ENCODE data around the gene LDAF1.
"Not testable (repeated sequence)": the region's sequence is repeated elsewhere in the genome, so short reads cannot be mapped to it uniquely, and the experiment has no call there.

The LDAF1 gene

GRCh38 chr16:21158208-21159110, at the start of gene LDAF1:
TSS of gene LDAF1 (plus strand) at chr16:21158674. CDS start at chr16:21161183, 2,509 bp downstream.
- DNase-seq (ENCODE audit: low read depth), result no peak
- TF ChIP-seq CTCF (IDR thresholded peaks at IDR 0.05; ENCODE audit: control insufficient read depth, insufficient read depth, low read depth, low read length, missing control alignments), result no peak
- peak within 1 kb of the TSS; percentile 78 for H3K4me3 ChIP-seq (ENCODE audit: control insufficient read depth, low read depth, low read length)

- not testable (repeated sequence) for DNase-seq (ENCODE audit: low read depth); H3K4me3 ChIP-seq (ENCODE audit: control insufficient read depth, low read depth, low read length)
These were observed 42.9 kb upstream of the LDAF1 start for GRCh38 chr16:21115551-21115950.

DNA sequence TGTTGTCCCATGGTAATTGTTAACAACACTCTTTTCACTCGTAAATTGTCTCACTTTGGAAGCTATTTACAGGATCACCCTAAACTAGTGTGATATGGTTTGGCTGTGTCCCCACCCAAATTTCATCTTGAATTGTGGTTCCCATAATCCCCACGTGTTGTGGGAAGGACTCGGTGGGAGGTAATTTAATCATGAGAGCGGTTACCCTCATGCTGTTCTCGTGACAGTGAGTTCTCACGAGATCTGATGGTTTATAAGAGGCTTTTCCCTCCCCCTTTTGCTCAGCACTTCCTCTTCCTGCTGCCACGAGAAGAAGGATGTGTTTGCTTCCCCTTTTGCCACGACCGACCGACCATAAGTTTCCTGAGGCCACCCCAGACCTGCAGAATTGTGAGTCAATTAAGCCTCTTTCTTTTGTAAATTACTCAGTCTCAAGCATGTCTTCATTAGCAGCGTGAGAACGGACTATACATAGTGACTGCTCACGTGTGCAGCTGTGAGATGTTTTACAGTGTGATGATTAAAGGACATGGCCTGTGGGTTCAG, 42.3 kb upstream of the LDAF1 start:
- no peak for TF ChIP-seq CTCF (IDR thresholded peaks at IDR 0.05; ENCODE audit: control insufficient read depth, insufficient read depth, low read depth, low read length, missing control alignments)
- no peak for DNase-seq (ENCODE audit: low read depth)
- H3K4me3 ChIP-seq (ENCODE audit: control insufficient read depth, low read depth, low read length), result no peak overlapping the region

GRCh38 chr16:21117567-21117966, 40.9 kb upstream of the LDAF1 start:
- H3K4me3 ChIP-seq (ENCODE audit: control insufficient read depth, low read depth, low read length), result no peak overlapping the region
- no peak for TF ChIP-seq CTCF (IDR thresholded peaks at IDR 0.05; ENCODE audit: control insufficient read depth, insufficient read depth, low read depth, low read length, missing control alignments)
- no peak for DNase-seq (ENCODE audit: low read depth)

DNA sequence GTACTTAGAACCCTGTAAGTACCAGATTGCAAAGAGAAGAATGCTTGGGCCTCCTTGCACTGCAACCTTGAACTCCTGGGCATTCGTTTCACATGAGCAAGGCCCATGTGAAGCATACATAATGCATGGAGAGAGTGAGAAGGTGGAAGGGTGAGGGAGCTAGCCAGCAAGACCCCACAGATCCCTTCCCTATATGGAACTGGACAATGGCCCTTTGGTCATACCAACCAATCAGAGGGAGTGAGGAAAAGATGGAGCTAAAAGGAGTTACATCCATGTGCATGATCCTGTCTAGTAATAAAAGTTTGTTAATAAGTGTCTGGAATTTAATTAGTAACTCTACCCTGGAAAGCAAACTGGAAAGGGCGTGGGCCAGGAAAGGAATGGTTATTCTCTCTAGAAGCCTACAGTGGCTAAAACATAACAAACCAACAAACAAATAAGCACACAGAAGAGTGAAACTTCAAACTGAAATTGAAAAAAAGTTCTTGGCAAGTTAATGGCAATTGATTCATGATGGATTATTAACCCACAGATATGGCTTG, 37.4 kb upstream of the LDAF1 start:
- no peak for DNase-seq (ENCODE audit: low read depth)
- no peak overlapping the region for H3K4me3 ChIP-seq (ENCODE audit: control insufficient read depth, low read depth, low read length)
- TF ChIP-seq CTCF (IDR thresholded peaks at IDR 0.05; ENCODE audit: control insufficient read depth, insufficient read depth, low read depth, low read length, missing control alignments), result no peak

GRCh38 chr16:21125191-21125590, 33.3 kb upstream of the LDAF1 start:
- TF ChIP-seq CTCF (IDR thresholded peaks at IDR 0.05; ENCODE audit: control insufficient read depth, insufficient read depth, low read depth, low read length, missing control alignments), result no peak
- no peak overlapping the region for H3K4me3 ChIP-seq (ENCODE audit: control insufficient read depth, low read depth, low read length)
- DNase-seq (ENCODE audit: low read depth), result no peak

- DNase-seq (ENCODE audit: low read depth), result no peak
- TF ChIP-seq CTCF (IDR thresholded peaks at IDR 0.05; ENCODE audit: control insufficient read depth, insufficient read depth, low read depth, low read length, missing control alignments), result no peak
- H3K4me3 ChIP-seq (ENCODE audit: control insufficient read depth, low read depth, low read length), result no peak overlapping the region
These were observed 32.0 kb upstream of the LDAF1 start for GRCh38 chr16:21126518-21126917.
